ENCODE results near the gene CDKN2B-AS1. TPM values are rescaled to one million over a fixed set of nuclear protein-coding genes. Genes with fewer than 3 reads are reported as not detected.

The CDKN2B-AS1 gene
- total and polyA plus RNA-seq, 2 donors (not counting 1 experiment from before 2014, with no cell fraction given): 1.3 to 2.5 TPM

DNA sequence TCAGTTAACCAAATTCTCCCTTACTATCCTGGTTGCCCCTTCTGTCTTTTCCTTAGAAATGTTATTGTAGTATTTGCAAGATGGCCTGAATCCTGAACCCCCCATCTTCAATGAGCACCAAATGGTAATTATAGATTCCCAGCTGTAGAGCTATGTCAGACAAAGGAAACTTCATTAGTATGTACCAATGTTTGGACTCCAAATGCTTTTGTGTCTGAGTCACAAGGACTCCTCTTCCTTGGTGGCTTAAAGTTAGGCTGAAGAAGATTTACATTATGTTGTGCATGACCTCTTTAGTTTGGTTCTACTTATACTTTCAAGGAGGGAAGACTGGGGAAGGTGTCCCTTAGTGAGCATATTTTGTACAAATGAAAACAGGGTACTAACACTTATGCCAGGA, 120.4 kb downstream of the CDKN2B-AS1 start:
- no peak overlapping the region for H3K4me2 ChIP-seq (replicated peaks; ENCODE audit: low read depth, low read length, poor library complexity, severe bottlenecking)
- H3K27ac Mint-ChIP-seq: no peak overlapping the region

DNA sequence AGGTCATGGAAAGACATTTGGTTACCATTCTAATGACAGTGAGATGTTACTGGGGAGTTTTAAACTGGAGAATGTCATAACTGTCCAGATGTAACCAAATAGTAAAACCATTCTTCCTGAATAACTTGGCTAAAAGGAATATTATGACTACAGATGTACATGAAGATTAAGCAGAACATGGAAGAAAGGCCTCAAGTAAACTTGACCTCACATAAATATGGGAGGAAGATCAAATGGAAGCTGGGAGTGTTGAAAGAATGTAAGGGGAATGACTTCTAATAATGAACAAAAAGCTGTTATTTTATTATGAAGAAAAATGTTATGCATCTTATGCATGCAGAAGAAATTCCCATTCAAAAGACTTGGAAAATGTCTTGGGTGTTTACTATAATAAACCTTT, 122.2 kb downstream of the CDKN2B-AS1 start:
- intact Hi-C loops (cut with micrococcal nuclease): no loop called here
- POLR2A ChIA-PET: no interaction called here

More for the DNA sequence above, 120.4 kb downstream of the CDKN2B-AS1 start:
- no peaks in the 10 kb centered on the region for H3K27me3 ChIP-seq (replicated peaks in 1 of 4; ENCODE audit: control extremely low read depth in 1 of 4, control insufficient read depth in 3 of 4, insufficient read depth in 4 of 4, low read length in 3 of 4)
- no peak overlapping the region for H3K27ac ChIP-seq (ENCODE audit: low read length in 2 of 2)
- H3K4me3 Mint-ChIP-seq: no peak overlapping the region
- TF ChIP-seq EZH2 (IDR thresholded peaks at IDR 0.05; ENCODE audit: borderline replicate concordance, insufficient read depth, low read depth, low read length, poor library complexity, severe bottlenecking): no peak
- TF ChIP-seq, protein P1, sequence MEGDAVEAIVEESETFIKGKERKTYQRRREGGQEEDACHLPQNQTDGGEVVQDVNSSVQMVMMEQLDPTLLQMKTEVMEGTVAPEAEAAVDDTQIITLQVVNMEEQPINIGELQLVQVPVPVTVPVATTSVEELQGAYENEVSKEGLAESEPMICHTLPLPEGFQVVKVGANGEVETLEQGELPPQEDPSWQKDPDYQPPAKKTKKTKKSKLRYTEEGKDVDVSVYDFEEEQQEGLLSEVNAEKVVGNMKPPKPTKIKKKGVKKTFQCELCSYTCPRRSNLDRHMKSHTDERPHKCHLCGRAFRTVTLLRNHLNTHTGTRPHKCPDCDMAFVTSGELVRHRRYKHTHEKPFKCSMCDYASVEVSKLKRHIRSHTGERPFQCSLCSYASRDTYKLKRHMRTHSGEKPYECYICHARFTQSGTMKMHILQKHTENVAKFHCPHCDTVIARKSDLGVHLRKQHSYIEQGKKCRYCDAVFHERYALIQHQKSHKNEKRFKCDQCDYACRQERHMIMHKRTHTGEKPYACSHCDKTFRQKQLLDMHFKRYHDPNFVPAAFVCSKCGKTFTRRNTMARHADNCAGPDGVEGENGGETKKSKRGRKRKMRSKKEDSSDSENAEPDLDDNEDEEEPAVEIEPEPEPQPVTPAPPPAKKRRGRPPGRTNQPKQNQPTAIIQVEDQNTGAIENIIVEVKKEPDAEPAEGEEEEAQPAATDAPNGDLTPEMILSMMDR (IDR thresholded peaks at IDR 0.05): no peak
- ChIA-PET POLR2A (no interaction called here), CTCF (no interaction called here)
- H3K36me3 ChIP-seq (replicated peaks in 1 of 2; ENCODE audit: control extremely low read depth in 1 of 2, control insufficient read depth in 1 of 2, extremely low read depth in 1 of 2, insufficient read depth in 2 of 2, low read length in 1 of 2): no peaks in the 10 kb centered on the region
- no peaks in the 10 kb centered on the region for H3K79me2 ChIP-seq (ENCODE audit: control insufficient read depth, insufficient read depth, low read length)
- DNase-seq (no peak), ATAC-seq (ENCODE audit: low read depth) (no peak)
- H3K9ac ChIP-seq (ENCODE audit: low read length): no peak overlapping the region
- H3K4me1 ChIP-seq (ENCODE audit: control insufficient read depth in 2 of 2, insufficient read depth in 2 of 2, low read length in 2 of 2): no peaks in the 10 kb centered on the region
- H3K9me3 Mint-ChIP-seq (ENCODE audit: insufficient read depth): no peaks in the 10 kb centered on the region
- intact Hi-C loops (cut with micrococcal nuclease): no loop called here
- peaks cover 5% of the 10 kb centered on the region for H3K27me3 Mint-ChIP-seq
- no peak overlapping the region for H2AFZ ChIP-seq (ENCODE audit: insufficient read depth, low read depth, low read length, poor library complexity, severe bottlenecking)
- no peak overlapping the region for H3K4me3 ChIP-seq (ENCODE audit: control extremely low read depth in 1 of 5, extremely low read depth in 1 of 5, insufficient read depth in 1 of 5, low read depth in 2 of 5, low read length in 4 of 5)
- no peaks in the 10 kb centered on the region for H3K9me3 ChIP-seq (ENCODE audit: control extremely low read depth in 1 of 3, control insufficient read depth in 2 of 3, insufficient read depth in 1 of 3, low read length in 2 of 3)
- H3K4me1 Mint-ChIP-seq: peaks cover 3% of the 10 kb centered on the region
- H4K20me1 ChIP-seq (ENCODE audit: control insufficient read depth, insufficient read depth, low read length, poor library complexity, severe bottlenecking): no peaks in the 10 kb centered on the region

More for the DNA sequence above, 122.2 kb downstream of the CDKN2B-AS1 start:
- H3K27me3 Mint-ChIP-seq: peaks cover 7% of the 10 kb centered on the region
- TF ChIP-seq EZH2 (IDR thresholded peaks at IDR 0.05; ENCODE audit: borderline replicate concordance, insufficient read depth, low read depth, low read length, poor library complexity, severe bottlenecking): no peak
- TF ChIP-seq, protein P1 (IDR thresholded peaks at IDR 0.05): no peak
- Histone ChIP-seq H3K79me2 (ENCODE audit: control insufficient read depth, insufficient read depth, low read length) (no peaks in the 10 kb centered on the region), H3K4me1 (ENCODE audit: control insufficient read depth in 2 of 2, insufficient read depth in 2 of 2, low read length in 2 of 2) (no peaks in the 10 kb centered on the region), H3K9ac (ENCODE audit: low read length) (no peak overlapping the region), H4K20me1 (ENCODE audit: control insufficient read depth, insufficient read depth, low read length, poor library complexity, severe bottlenecking) (no peaks in the 10 kb centered on the region), H2AFZ (ENCODE audit: insufficient read depth, low read depth, low read length, poor library complexity, severe bottlenecking) (no peak overlapping the region), H3K9me3 (ENCODE audit: control extremely low read depth in 1 of 3, control insufficient read depth in 2 of 3, insufficient read depth in 1 of 3, low read length in 2 of 3) (no peaks in the 10 kb centered on the region), H3K36me3 (replicated peaks in 1 of 2; ENCODE audit: control extremely low read depth in 1 of 2, control insufficient read depth in 1 of 2, extremely low read depth in 1 of 2, insufficient read depth in 2 of 2, low read length in 1 of 2) (no peaks in the 10 kb centered on the region), H3K4me3 (ENCODE audit: control extremely low read depth in 1 of 5, extremely low read depth in 1 of 5, insufficient read depth in 1 of 5, low read depth in 2 of 5, low read length in 4 of 5) (no peak overlapping the region), H3K4me2 (replicated peaks; ENCODE audit: low read depth, low read length, poor library complexity, severe bottlenecking) (no peak overlapping the region), H3K27me3 (replicated peaks in 1 of 4; ENCODE audit: control extremely low read depth in 1 of 4, control insufficient read depth in 3 of 4, insufficient read depth in 4 of 4, low read length in 3 of 4) (no peaks in the 10 kb centered on the region), H3K27ac (ENCODE audit: low read length in 2 of 2) (no peak overlapping the region)
- H3K4me1 Mint-ChIP-seq: peaks cover 3% of the 10 kb centered on the region
- H3K27ac Mint-ChIP-seq: no peak overlapping the region
- DNase-seq (no peak), ATAC-seq (ENCODE audit: low read depth) (no peak)
- no peaks in the 10 kb centered on the region for H3K9me3 Mint-ChIP-seq (ENCODE audit: insufficient read depth)
- CTCF ChIA-PET: interaction anchor here (1.1 kb wide), 1 partner anchor 303 kb away, joined by 3 read pairs; no protein-coding TSS in a partner anchor
- H3K4me3 Mint-ChIP-seq: no peak overlapping the region
